HG02678 (cell line): ENCODE data around the gene NKX2-2.

Experiments
- ATAC-seq: cut with Tn5 transposase; IDR thresholded peaks from one replicate; pipeline ENCODE4 v1.9.1; 2021; ENCODE audit warnings: mild to moderate bottlenecking, moderate library complexity; ENCODE audit not compliant: unreplicated experiment

Gene NKX2-2

DNA sequence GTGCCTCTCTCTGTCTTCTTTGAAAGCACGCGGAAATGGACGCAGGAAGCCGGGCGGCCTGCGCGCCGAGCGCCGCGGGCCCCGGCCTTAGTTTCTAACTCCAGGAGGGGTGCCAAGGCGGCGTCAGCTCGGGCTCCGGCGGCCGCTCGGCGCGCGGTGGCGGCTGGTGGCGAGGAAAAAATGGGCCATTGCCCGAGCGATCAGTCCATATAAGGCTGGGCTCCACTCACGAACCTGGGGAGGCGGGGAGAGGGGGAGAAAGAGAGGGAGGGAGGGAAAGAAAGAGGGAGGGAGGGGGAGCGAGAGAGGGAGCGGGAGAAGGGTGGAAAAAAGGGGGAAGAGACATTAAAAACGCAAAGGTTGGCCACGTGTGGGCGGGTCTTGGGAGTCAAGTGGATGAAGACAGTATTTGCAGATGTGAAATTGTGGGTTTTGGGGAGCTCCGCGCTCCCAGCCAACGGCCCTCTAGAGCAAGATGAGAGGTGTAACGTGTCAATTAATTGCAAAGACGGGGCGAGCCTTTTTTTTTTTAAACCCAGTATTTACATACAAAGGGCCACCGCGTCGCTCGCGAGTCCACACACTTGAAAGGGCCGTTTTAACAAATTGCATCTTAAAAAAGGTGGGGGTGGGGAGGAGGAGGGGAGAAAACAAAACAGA, at the start of gene NKX2-2:
Gene NKX2-2, minus strand, starts transcription at position 184 of the 660 bp plus-strand sequence. CDS start 395 bp downstream, outside the sequence.
- no peak for ATAC-seq

DNA sequence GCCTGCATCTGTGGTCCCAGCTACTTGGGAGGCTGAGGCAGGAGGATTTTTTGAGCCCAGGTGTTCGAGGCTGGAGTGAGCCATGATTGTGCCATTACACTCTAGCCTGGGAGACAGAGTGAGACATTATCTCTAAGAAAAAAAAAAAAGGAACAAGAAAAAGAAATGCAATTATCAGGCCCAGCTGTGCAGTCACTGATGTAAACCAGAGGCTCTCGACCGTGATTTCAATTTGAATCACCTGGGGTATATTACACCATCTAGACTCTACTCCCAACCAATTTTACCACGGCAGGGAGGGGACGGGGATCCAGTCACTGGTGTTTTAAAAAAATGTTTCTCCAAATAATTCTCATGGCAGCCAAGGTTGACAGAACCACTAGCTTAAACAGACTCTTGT, 48.8 kb upstream of the NKX2-2 start:
- no peak for ATAC-seq

DNA sequence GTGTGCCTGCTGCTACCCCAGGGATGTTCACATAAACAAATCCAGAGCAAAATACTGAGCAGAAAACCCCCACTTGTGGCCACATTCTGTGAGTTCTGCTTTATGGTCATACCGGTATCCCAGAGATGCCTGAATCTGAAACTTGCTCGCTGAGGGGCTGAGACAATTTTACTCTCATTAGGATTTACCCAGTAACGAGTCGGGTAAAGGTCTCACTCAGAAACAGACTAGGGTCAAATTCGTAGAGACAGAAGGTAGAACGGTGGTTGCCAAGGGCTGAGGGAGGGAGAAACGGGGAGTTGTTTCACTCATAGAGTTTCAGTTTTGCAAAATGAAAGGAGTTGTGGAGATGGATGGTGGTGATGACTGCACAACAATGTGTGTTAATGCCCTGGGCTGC, 45.4 kb upstream of the NKX2-2 start:
- peak; percentile 70 for ATAC-seq

DNA sequence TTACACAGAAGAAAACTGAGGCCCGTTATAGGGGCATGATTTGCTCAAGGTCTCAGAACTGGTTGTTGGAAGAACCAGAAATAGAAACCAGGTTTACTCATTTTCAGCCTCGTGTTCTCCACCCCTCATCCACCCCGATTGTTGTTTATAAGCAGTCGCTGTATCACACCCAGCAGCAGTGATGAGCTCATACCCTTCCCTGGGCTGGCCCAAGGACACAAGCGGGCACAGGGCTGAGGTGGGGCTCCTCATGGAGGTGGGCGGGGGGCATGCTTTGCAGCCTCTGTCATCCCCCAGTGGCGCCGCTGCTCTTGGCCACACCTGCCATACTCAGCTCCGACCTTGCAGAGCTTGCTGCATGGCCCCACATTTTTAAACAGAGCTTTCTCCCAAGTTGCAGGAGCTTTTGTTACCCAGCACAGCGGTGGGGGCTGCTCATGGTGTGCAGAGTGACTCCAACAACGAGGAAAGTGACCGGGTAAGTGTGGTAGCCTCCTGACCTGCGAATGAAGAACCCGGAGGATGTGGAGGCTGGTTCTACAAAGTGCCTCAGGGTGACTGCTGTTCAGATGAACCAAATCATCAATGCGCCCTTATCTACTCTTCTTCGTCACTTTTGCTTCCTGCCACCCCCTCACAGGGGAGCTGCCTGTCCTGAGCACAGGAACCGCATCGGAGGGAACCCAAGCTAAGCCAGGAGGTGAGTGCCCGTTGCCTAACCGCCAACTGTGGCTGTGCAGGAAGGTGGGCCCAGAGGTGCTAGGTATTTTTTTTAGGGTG, 43.6 kb upstream of the NKX2-2 start:
- no peak for ATAC-seq

DNA sequence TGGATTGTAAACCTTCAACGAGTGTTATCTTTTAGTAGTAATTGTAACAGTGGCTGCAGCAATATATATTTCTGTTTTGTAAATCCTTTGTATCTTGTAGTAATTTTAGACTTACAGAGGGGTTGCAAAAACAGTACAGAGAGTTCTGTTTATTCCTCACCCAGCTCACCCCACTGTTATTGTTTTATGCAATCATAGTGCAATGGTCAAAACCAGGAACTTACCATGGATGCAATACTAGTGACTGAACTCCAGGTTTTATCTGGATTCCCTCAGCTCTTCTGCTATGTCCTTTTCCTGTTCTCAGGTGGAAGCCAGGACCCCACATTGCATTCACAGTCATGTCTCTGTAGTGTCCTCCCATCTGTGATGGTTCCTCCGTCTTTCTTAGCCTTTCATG, 42.5 kb upstream of the NKX2-2 start:
- ATAC-seq: no peak

DNA sequence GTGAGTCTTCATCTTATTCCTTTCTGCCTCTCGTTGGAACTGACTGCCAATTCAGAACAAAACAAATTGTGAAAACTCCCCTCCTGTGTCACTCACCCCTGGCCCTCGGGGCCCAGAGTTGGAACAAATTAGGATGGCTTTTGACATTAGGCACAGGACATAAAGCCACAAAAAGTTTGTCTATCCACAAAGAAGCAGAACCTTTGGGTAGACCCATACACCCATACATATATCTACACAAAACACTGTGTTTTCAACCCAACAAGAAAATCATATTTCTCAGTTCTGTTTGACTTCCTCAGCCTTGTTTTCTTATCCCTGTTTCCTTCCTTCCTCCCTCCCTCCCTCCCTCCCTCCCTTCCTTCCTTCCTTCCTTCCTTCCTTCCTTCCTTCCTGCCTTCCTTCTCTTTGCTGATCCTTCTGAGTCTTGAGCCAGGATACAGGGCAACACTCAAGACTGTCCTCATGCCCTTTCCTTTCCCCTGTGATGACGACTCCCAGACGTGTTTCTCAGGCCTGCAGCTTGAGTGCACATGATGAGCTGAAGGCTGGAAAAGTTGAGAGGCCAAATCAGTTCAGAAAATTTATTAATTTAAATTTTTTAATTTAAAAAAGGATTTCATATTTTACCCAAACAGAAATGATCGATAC, 41.7 kb upstream of the NKX2-2 start:
- ATAC-seq: no peak

DNA sequence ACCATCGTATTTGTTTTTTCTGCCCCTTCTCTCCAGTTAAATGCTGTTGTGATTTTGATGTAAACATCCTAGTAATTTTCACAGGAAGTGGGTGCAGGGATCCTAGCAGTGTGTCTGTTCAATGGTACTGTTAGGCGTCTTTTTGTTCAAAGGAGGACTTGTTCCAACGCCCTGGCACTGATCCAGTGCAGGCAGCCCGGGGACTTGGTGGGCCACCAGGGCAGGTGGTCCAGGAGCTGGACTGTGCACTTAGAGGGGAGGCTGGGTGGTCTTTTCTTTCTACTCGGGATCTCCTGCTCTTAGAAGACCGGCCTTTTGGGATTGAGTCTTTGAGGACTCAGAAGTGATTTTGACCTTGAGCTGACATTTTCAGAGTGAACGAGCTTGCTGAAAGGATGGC, 41.1 kb upstream of the NKX2-2 start:
- ATAC-seq: no peak

DNA sequence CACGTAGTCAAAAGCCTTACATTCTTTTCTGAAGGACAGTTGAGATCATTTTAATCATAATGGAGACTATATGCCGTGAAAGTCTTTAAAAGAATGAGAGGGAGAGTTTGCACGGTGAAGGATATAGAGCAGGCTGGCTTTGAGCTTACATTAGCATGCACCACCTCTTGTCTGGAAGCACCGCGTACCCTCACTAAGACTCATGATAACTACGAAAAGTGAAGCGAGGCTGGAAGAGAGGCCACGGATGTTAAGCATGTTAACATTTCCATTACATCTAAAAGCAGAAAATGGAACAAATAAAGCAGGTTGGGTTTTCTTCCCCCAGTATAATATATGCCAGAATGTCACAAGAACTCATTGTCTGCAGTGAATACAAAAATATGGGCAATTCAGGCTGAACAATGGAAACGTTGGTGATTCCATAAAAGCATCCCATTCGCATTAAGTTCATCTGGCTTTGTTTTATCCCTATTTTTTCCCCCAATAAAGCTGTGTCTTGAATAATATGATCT, 40.6 kb upstream of the NKX2-2 start:
- ATAC-seq: no peak

DNA sequence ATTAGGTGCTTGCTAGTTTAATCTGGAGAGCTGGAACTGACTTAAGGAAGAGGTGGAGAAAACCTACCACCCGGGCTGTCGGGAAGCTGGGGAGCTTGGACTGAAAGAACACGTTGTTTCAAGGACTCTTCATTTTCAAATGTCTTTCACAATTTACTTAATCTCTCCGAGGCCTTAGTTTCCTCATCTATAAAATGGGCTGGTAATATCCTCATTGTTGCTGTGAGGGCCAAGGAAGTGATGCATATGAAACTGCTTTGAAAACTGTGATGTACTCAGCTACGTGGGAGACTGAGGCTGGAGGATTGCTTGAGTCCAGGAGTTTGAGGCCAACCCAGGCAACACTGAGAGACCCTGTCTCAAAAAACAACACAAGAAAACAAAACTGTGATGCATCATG, 36.7 kb upstream of the NKX2-2 start:
- ATAC-seq: no peak

DNA sequence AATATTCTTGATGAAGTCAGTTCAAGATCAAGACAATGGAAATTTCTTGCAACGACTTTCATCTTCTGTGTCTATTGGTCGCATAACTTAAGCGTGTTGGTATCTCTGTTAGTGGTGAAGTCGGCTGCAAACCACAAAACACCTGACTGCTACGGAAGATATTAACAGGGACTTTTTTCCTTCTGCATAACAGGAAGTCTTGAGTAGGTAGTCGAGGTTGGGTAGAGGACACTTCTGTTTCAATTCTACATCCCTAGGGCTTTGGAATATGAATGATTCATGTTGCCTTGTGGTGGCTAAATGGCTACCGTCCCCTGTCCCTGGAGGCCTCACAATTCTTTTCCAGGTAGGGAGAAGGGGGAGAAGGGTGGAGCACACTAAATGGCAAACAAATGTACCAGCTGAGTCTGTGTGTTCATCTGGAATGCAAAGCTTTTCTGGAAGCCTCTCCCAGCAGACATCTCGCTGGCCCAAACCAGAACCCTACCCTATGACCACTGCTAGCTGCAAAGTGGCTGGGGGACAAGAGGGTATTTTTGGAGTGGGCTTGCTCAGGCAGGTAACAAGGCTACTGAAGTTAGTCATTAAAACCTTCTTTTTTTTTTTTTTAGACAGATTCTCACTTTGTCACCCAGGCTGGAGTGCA, 34.6 kb upstream of the NKX2-2 start:
- ATAC-seq: peak; percentile 88

DNA sequence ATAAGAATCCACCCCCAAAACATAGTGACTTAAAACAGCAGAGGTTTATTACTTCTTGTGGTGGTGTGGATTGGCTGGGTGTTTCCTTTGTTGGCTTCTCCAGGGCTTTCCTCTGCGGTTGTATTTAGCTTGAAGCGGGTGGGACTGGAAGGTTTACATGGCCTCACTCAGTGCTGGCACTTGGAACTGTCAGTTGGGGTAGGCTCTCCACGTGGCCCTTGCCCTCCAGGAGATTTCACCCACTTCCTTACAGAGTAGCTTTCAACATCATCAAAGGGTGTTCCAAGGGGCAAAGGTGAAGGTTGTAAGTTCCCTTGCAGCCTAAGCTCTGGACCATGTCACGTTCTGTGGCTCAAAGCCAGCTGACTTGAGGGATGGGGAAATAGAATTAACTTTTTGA, 32.5 kb upstream of the NKX2-2 start:
- ATAC-seq: no peak

DNA sequence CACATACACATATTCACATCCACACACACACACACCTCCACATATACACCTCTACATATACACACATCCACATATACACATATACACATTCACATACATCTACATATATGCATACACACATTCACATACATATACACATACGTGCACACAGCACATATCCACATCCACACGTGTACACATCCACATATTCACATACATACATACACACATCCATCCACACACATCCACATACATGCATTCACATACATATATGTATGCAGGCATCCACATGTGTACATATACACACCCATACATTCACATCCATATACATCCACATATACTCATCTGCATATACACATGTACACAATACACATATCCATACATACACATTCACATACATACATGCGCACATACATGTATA, 25.6 kb upstream of the NKX2-2 start:
- no peak for ATAC-seq

DNA sequence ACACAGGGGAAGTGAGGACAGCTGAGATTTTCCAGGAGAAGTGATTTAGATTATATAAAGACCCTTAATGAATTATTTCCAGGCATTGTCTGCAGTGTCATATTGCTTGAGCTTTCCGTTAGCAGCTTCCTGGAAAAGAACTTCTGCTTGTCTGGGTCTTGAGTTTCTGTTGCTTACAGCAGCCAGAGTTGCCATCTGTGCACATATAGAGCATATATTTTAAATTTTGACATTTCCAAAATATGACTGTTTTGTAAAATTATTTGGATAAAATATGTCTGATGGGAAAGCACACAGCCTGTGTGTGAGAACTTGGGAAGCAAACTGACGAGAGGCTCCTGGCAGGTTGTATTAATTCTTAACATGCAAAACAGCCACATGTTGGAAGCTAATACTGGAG, 21.0 kb upstream of the NKX2-2 start:
- ATAC-seq: no peak

DNA sequence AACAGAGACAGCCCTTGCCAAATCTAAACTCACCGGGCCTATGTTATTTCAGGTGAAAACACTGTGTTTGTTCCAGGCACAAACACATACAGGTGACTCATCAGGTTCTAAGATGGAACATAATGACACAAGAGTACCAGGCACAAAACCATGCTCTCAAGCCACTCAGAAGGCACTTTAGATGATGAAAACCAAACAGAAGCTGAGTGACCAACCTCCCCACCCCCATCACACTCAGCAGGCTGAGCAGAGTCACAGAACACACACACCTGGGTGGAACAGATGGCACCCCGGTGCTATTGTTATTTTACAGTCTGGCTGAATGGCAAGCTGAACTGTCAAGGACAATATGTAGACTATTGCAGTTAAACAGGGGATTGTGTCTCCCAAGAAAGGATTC, 20.6 kb upstream of the NKX2-2 start:
- ATAC-seq: no peak

DNA sequence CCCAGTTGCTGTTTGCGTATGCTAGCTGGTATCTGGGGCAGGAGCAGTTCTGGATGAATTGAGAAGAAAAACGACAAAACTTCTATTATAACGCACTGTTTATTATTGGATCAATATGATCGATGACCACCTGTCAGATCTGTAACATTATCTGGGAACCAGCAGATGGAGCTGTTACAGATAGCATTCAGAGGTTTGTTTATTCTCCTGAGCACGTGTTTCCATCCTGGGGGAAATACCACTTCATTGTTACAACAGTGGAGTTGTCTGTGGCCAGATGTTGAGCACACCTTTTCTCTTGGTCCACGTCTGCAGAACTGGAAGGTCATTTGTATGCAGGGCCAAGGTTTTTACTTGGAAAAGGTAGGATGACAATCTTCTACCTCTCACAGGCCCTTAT, 16.0 kb upstream of the NKX2-2 start:
- no peak for ATAC-seq

DNA sequence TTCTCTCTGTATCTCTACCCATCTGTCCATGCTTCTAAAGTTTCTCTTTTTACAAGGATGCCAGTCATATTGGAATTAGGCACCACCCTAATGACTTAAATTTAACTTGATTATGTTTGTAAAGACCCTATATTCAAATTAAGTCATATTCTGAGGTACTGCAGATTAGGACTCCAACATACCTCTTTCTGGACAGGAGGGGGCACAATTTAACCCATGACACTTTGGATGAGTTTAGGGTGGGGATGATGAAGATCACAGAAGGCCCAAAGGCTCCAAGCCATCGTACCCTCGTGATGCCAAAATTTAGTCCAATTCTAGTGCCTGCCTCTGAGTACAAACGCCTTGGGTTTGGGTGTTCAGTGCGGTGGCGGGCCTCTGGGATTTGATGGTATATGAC, 15.0 kb upstream of the NKX2-2 start:
- ATAC-seq: no peak

DNA sequence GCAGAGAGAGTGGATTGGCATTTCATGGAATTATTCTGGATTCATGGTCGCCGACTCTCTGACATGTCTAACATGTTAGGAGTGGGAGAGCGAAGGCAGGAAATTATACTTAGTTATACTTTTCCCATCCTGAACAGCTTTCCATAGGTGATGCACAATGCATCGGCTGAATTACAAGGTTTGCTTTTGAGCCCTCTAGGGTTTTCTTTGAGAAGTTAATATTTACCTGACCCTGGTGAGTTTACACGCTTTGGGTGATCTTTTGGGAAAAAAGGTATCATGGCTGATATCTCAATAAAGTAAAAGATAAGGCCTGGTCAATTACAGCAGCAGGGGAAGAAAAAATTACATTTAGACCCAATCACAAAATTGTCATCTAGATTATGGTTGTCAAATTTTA, 14.0 kb upstream of the NKX2-2 start:
- ATAC-seq: no peak

DNA sequence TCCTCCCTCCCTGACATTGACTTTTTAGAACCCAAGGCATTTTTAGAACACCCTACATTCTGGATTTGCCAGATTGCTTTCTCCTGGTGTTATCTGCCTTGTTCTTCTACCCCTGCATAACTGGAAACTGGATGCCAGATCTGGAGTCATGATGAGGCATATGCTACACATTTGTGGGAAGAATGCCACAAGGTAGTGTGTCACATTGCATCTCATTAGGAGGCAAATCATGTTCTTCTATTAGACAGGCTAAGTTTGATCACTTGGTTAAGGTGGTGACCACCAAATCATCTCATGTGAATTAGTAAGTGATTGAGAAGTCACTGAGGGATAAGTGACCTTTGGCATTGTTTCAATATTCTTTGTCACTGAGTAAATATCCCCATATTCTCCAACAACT, 12.9 kb upstream of the NKX2-2 start:
- no peak for ATAC-seq

DNA sequence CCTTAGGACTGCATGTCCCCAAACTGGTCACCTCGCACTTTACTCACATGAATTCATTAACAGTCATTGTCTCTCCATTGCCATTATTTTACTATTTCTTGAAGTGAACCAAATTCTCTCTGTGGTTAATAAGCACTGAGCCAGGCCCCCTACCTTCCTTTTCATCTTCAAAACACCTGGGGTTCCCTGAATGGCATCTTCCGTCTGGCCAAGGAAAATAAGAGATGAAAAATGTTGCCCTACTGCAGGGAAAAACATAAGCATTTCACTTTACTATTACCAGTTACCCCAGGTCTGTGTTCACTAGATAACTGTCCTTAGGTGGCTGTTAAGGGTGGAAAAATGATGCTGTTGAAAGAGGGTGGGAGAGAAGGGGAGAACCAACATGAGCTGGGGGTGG, 10.0 kb upstream of the NKX2-2 start:
- no peak for ATAC-seq

DNA sequence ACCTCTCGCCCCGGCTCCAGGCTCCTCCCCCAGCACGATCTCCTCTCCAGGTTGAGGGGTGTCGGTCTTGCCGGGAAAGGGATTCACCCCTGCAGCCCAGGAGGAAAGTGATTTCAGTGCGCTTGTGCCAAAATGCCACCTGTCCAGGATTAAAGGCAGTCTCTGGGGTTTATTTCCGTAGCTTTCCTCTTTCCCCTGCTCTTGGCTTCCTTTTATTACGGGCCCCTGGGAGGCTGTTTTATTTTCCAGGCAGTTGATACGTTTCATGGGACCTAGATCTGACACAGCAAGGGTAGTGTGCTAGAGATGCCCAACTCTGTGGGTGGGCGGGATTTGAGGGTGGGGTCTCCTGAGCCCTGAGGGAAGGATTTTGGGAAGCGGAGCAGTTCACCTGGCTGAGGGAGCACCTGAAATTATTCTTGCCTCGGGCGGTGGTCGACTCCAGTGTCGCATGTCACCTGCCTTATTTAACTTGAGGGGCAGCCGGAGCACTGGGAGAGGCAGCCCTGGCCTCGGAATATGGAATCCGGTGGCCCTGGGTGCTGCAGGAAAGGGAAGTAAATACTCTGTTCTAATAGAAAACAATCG, 9.5 kb upstream of the NKX2-2 start:
- ATAC-seq: no peak
